ENCODE measurements around the gene ID2.

DNA sequence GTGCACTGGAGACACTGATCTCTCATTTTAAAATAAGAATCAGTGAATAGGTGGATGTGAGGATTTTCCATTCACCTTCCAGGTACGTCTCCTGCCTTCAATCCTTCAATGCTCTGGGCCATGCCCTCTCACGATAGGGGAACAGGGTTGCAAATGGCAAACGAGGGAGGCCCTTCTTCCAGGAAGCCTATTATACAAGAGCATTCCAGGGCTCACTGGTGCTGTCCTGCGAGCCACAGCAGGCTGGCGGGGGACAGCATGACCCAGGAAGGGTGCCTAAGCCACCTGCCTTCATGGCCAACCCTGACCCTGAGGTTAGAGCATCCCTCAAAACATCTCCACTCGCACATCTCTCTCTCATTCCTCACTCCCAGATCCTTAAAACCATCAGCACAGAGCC, 20.6 kb upstream of the ID2 start:
- TF ChIP-seq, protein P1, sequence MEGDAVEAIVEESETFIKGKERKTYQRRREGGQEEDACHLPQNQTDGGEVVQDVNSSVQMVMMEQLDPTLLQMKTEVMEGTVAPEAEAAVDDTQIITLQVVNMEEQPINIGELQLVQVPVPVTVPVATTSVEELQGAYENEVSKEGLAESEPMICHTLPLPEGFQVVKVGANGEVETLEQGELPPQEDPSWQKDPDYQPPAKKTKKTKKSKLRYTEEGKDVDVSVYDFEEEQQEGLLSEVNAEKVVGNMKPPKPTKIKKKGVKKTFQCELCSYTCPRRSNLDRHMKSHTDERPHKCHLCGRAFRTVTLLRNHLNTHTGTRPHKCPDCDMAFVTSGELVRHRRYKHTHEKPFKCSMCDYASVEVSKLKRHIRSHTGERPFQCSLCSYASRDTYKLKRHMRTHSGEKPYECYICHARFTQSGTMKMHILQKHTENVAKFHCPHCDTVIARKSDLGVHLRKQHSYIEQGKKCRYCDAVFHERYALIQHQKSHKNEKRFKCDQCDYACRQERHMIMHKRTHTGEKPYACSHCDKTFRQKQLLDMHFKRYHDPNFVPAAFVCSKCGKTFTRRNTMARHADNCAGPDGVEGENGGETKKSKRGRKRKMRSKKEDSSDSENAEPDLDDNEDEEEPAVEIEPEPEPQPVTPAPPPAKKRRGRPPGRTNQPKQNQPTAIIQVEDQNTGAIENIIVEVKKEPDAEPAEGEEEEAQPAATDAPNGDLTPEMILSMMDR (IDR thresholded peaks at IDR 0.05): no peak
- no peak for TF ChIP-seq EP300 (IDR thresholded peaks at IDR 0.05; ENCODE audit: low read depth)

Measured in transverse colon (tissue), 3 donors.